HL-60 (cell line): ENCODE measurements around the gene CRIP2.

Source experiments
- GABPA ChIP-seq: IDR thresholded peaks from 2 replicates; pipeline ENCODE4 v1.6.1; 2012; ENCODE audit warnings: low read depth
- SPI1 ChIP-seq: IDR thresholded peaks from 2 replicates; pipeline ENCODE4 v1.6.1; 2012; ENCODE audit warnings: low read depth, mild to moderate bottlenecking, borderline replicate concordance
- TF ChIP-seq, protein P1 (sequence below): IDR thresholded peaks from one replicate; pipeline ENCODE4 v1.5.1; 2011; ENCODE audit warnings: low read length, control low read depth, inconsistent platforms; ENCODE audit not compliant: insufficient read depth

DNA sequence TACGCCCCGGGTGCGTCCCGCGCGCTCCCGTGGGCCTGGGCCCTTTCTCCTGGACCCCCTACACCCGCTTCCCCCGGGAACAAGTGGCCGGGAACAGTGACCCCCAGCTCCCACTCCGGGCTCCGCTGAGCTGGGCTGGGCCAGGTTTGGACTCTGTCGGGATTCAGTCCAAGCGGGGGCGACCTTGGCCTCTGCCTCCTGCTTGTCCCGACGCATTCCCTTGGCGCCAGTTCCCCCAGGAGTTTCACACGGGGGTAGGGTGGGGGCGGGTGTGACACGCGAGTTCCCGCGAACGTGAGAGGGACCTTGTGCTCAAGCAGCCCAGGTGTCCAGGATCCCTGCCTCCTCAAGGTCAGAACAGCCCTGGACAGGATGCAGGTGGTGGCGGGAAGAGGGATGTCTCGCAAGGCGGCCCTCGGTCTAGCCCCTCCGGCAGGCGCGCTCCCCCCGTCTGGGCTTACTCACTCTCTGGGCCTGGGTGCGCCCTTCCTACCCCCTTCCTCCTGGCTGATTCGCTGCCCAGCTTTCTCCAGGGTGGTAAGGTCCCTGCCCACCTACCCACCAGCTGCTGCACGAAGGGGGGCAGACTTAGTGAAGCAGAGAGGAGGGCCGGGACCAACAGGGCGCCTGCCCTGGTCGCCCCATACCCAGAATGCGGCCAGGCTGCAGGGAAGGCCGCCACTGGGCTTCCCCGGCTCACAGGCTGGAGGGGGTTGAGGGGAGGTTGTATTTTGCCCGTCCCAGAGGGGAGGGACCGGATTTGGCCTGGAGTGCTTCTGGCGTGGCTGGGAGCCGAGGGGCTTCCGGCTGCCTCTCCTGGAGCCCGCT lies 862 bp downstream of the CRIP2 start:
- TF ChIP-seq GABPA: no peak
- TF ChIP-seq SPI1: no peak
- TF ChIP-seq, protein P1, sequence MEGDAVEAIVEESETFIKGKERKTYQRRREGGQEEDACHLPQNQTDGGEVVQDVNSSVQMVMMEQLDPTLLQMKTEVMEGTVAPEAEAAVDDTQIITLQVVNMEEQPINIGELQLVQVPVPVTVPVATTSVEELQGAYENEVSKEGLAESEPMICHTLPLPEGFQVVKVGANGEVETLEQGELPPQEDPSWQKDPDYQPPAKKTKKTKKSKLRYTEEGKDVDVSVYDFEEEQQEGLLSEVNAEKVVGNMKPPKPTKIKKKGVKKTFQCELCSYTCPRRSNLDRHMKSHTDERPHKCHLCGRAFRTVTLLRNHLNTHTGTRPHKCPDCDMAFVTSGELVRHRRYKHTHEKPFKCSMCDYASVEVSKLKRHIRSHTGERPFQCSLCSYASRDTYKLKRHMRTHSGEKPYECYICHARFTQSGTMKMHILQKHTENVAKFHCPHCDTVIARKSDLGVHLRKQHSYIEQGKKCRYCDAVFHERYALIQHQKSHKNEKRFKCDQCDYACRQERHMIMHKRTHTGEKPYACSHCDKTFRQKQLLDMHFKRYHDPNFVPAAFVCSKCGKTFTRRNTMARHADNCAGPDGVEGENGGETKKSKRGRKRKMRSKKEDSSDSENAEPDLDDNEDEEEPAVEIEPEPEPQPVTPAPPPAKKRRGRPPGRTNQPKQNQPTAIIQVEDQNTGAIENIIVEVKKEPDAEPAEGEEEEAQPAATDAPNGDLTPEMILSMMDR: no peak
